ENCODE data around the gene ZNF398. TPM values are rescaled to one million over a fixed set of nuclear protein-coding genes. Genes with fewer than 3 reads are reported as not detected.

Gene ZNF398
- total RNA-seq, 2 experiments from 2014 or later: 7.2 to 8.7 TPM

GRCh38 chr7:149207324-149208035, 60.2 kb downstream of the ZNF398 start:
- no peak for ATAC-seq
- Mint-ChIP-seq H3K4me1 (ENCODE audit: low read depth) (peaks cover 31% of the 10 kb centered on the region), H3K27ac (no peak overlapping the region), H3K36me3 (ENCODE audit: low read depth) (peaks cover 68% of the 10 kb centered on the region), H3K27me3 (no peaks in the 10 kb centered on the region), H3K9me3 (no peaks in the 10 kb centered on the region), H3K4me3 (no peak overlapping the region)
- TF ChIP-seq CTCF (IDR thresholded peaks at IDR 0.05): no peak
- ChIA-PET POLR2A (interaction anchor here (0.5 to 1.3 kb wide), 2 partner anchors 12 to 141 kb away, joined by 3 to 4 read pairs; partner anchors contain the start of gene ZNF282), CTCF (interaction anchor here (1.7 kb wide), 1 partner anchor 11 kb away, joined by 4 read pairs; no protein-coding TSS in a partner anchor)
- DNase-seq: no peak
- intact Hi-C loops (cut with micrococcal nuclease): no loop called here

- peak; percentile 68 for TF ChIP-seq CTCF (IDR thresholded peaks at IDR 0.05)
- no peaks in the 10 kb centered on the region for H3K9me3 Mint-ChIP-seq
- no peaks in the 10 kb centered on the region for H3K27me3 Mint-ChIP-seq
- peaks cover 62% of the 10 kb centered on the region for H3K36me3 Mint-ChIP-seq (ENCODE audit: low read depth)
- peaks cover 20% of the 10 kb centered on the region for H3K4me1 Mint-ChIP-seq (ENCODE audit: low read depth)
- intact Hi-C loops (cut with micrococcal nuclease): no loop called here
- peak; percentile 90 for ATAC-seq
- peak; percentile 90 for DNase-seq
- ChIA-PET POLR2A (interaction anchor here (0.7 to 2.1 kb wide), 3 partner anchors 30 to 68 kb away, joined by 3 to 6 read pairs (median 5); no protein-coding TSS in a partner anchor), CTCF (interaction anchor here (0.6 to 1.4 kb wide), 7 partner anchors 9 to 75 kb away, joined by 3 to 6 read pairs (median 4); partner anchors contain the start of genes ZNF282 and ZNF398)
- no peak overlapping the region for H3K4me3 Mint-ChIP-seq
- H3K27ac Mint-ChIP-seq: peak overlapping the region; percentile 91
These were observed 62.4 kb downstream of the ZNF398 start for GRCh38 chr7:149209518-149210269.

GRCh38 chr7:149210551-149210950, 63.3 kb downstream of the ZNF398 start:
- Mint-ChIP-seq H3K4me3 (no peak overlapping the region), H3K27me3 (no peaks in the 10 kb centered on the region), H3K27ac (peak overlapping the region; percentile 91), H3K36me3 (ENCODE audit: low read depth) (peaks cover 65% of the 10 kb centered on the region), H3K4me1 (ENCODE audit: low read depth) (peaks cover 18% of the 10 kb centered on the region), H3K9me3 (no peaks in the 10 kb centered on the region)
- TF ChIP-seq CTCF (IDR thresholded peaks at IDR 0.05): no peak
- intact Hi-C loops (cut with micrococcal nuclease): no loop called here
- no peak for DNase-seq
- ChIA-PET CTCF (interaction anchor here (0.6 to 1.4 kb wide), 7 partner anchors 8 to 74 kb away, joined by 3 to 6 read pairs (median 4); partner anchors contain the start of genes ZNF282 and ZNF398), POLR2A (interaction anchor here (0.7 to 2.1 kb wide), 4 partner anchors 8 to 67 kb away, joined by 3 to 6 read pairs (median 4); no protein-coding TSS in a partner anchor)
- ATAC-seq: no peak

GRCh38 chr7:149214020-149214720, 66.9 kb downstream of the ZNF398 start:
- ChIA-PET POLR2A (interaction anchor here (0.9 to 2.3 kb wide), 2 partner anchors 9 to 18 kb away, joined by 3 to 8 read pairs; partner anchors contain the start of gene ZNF282), CTCF (interaction anchor here (0.9 to 1.2 kb wide), 2 partner anchors 19 to 48 kb away, joined by 3 read pairs; partner anchors contain the start of gene ZNF783)
- DNase-seq (no peak), ATAC-seq (no peak)
- Mint-ChIP-seq H3K4me3 (no peak overlapping the region), H3K36me3 (ENCODE audit: low read depth) (peaks cover 63% of the 10 kb centered on the region), H3K9me3 (no peaks in the 10 kb centered on the region), H3K27me3 (no peaks in the 10 kb centered on the region), H3K27ac (no peak overlapping the region), H3K4me1 (ENCODE audit: low read depth) (peaks cover 12% of the 10 kb centered on the region)
- TF ChIP-seq CTCF (IDR thresholded peaks at IDR 0.05): no peak
- intact Hi-C loops (cut with micrococcal nuclease): no loop called here
